Tibial artery (tissue), 4 donors: ENCODE results near the gene CACNA1E.

ENCODE experiments used
- DNase-seq, 2 donors: peaks; one replicate each; pipeline ENCODE4 v3.0.0-alpha.2; 2019
- H3K27ac ChIP-seq, 2 donors: fragments of 200-600 bp; sonication (generic) in 1 of 2; 1 replicate in 1 of 2; 2 replicates in 1 of 2; pipeline ENCODE4 v1.5.1; 2018 to 2019; ENCODE audit warnings: mild to moderate bottlenecking in 1 of 2
- H3K27me3 ChIP-seq, 2 donors: fragments of 200-600 bp; sonication (generic) in 1 of 2; one replicate each; pipeline versions ENCODE4 v1.5.1 to v1.6.0; 2016 to 2019
- H3K36me3 ChIP-seq, 3 donors: fragments of 200-600 bp; sonication (generic) in 2 of 3; one replicate each; pipeline ENCODE4 v1.5.1; 2016 to 2019; ENCODE audit warnings: mild to moderate bottlenecking in 2 of 3
- H3K4me1 ChIP-seq, 4 donors: fragments of 200-600 bp; sonication (generic) in 2 of 4; 1 replicate in 3 of 4; 2 replicates in 1 of 4; pipeline ENCODE4 v1.5.1; 2016 to 2019
- H3K4me3 ChIP-seq, 2 donors: fragments of 200-600 bp; sonication (generic) in 1 of 2; 1 replicate in 1 of 2; 2 replicates in 1 of 2; pipeline ENCODE4 v1.5.1; 2018 to 2019; ENCODE audit warnings: mild to moderate bottlenecking in 2 of 2
- H3K9me3 ChIP-seq, 3 donors: fragments of 200-600 bp; sonication (generic) in 1 of 3; one replicate each; pipeline ENCODE4 v1.5.1; 2016 to 2019
- intact Hi-C: fragments of 100-400 bp; cut with DNase I; formaldehyde crosslinking; loops from one replicate; pipeline ENCODE4 v1.15.0; 2023; ENCODE audit warnings: low total_unique reads
- TF ChIP-seq, protein P1 (sequence below), 2 experiments: fragments of 200-600 bp in 1 of 2; fragments of 450-650 bp in 1 of 2; IDR thresholded peaks; one replicate each; pipeline ENCODE4 v1.5.1; 2017 to 2019; ENCODE audit warnings: antibody characterized with exemption in 2 of 2, mild to moderate bottlenecking in 1 of 2, moderate library complexity in 1 of 2

The CACNA1E gene

DNA sequence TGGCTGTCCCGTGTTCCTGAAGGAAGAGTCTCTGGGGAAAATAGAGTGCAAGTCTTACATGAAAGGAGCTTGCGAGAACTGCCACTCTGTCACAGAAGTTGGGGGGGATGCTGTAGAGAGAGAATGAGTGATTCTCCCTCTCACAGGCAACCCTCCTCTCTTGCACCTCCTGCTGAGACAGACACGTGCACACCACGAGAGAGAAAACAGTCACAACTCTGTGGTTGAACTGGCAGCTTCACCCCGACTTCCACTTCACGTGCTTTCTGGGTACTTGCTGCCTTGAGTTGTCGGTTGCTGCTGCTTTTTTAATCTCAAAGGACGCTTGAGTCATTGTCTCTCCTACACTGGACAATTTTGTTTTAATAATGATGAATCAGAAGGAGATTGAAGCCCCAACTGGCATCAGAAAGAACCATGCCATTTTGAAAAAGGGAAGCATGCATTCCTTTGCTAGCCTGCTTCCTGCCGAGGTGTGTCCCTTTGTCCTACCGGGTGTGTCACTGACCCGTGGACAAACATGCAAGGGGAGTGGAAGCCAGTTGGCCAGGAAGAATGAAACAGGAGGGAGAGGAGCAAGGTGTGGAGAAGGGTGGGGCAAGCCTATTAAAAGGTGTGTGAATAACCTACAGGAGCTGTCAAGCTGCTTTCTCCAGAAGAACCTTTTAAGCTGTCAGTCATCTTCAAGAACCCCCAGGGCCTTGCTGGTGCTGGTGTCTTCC lies 164.2 kb downstream of the CACNA1E start:
- no peak for DNase-seq
- Histone ChIP-seq H3K4me3 (no peak overlapping the region), H3K27ac (no peak overlapping the region), H3K9me3 (no peaks in the 10 kb centered on the region), H3K36me3 (no peaks in the 10 kb centered on the region), H3K4me1 (no peaks in the 10 kb centered on the region), H3K27me3 (peaks cover 0 to 7% of the 10 kb centered on the region in 2 donors)
- intact Hi-C loops: no loop called here
- TF ChIP-seq, protein P1, sequence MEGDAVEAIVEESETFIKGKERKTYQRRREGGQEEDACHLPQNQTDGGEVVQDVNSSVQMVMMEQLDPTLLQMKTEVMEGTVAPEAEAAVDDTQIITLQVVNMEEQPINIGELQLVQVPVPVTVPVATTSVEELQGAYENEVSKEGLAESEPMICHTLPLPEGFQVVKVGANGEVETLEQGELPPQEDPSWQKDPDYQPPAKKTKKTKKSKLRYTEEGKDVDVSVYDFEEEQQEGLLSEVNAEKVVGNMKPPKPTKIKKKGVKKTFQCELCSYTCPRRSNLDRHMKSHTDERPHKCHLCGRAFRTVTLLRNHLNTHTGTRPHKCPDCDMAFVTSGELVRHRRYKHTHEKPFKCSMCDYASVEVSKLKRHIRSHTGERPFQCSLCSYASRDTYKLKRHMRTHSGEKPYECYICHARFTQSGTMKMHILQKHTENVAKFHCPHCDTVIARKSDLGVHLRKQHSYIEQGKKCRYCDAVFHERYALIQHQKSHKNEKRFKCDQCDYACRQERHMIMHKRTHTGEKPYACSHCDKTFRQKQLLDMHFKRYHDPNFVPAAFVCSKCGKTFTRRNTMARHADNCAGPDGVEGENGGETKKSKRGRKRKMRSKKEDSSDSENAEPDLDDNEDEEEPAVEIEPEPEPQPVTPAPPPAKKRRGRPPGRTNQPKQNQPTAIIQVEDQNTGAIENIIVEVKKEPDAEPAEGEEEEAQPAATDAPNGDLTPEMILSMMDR (IDR thresholded peaks at IDR 0.05): no peak

DNA sequence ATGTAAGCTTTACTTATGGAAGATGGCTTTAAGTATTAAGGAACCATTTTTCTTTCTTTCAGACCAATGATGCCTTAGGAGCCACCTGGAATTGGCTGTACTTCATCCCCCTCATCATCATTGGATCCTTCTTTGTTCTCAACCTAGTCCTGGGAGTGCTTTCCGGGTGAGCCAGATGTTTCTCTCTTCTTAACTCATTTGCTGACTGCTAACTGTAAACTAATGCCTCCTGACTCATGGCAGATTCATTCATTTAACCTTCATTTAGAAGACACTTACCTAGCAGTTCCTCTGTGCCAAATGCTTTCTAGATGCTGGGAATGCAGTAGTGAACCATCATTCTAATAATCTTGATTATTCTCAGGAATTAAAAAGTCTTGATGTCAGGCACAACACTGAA lies 168.0 kb downstream of the CACNA1E start:
- H3K36me3 ChIP-seq: no peaks in the 10 kb centered on the region

DNA sequence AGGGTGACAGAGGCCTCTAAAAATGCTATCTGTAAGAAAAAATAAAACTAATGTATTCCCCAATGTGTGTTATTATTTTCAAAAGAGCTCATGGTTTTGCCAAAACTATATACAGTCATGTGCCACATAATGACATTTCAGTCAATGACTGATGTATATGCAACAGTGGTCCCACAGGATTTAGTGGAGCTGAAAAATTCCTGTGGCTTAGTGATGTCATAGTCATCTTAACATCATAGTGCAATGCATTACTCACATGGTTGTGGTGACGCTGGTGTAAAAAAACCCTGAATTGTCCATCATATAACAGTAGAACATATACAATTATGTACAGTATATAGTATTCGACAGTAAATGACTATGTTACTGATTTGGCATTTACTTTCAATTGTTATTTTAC lies 172.4 kb downstream of the CACNA1E start:
- no peak overlapping the region for H3K4me3 ChIP-seq
- no peaks in the 10 kb centered on the region for H3K36me3 ChIP-seq
- TF ChIP-seq, protein P1 (IDR thresholded peaks at IDR 0.05): no peak
- no peaks in the 10 kb centered on the region for H3K4me1 ChIP-seq
- no peak overlapping the region for H3K27ac ChIP-seq
- H3K27me3 ChIP-seq: no peaks in the 10 kb centered on the region
- H3K9me3 ChIP-seq: peaks cover 0 to 5% (median 0%) of the 10 kb centered on the region in 3 donors
- no peak for DNase-seq
- intact Hi-C loops: no loop called here

More for the DNA sequence above, 168.0 kb downstream of the CACNA1E start:
- intact Hi-C loops: no loop called here
- DNase-seq: no peak
- H3K4me3 ChIP-seq: no peak overlapping the region
- no peaks in the 10 kb centered on the region for H3K4me1 ChIP-seq
- peaks cover 0 to 3% of the 10 kb centered on the region in 2 donors for H3K27me3 ChIP-seq
- TF ChIP-seq, protein P1 (IDR thresholded peaks at IDR 0.05): no peak
- no peak overlapping the region for H3K27ac ChIP-seq
- H3K9me3 ChIP-seq: peaks cover 0 to 5% (median 0%) of the 10 kb centered on the region in 3 donors

GRCh38 chr1:181656491-181656890 lies 173.2 kb downstream of the CACNA1E start:
- Histone ChIP-seq H3K4me3 (no peak overlapping the region), H3K4me1 (no peaks in the 10 kb centered on the region), H3K27ac (no peak overlapping the region), H3K9me3 (peaks cover 0 to 5% (median 0%) of the 10 kb centered on the region in 3 donors), H3K27me3 (no peaks in the 10 kb centered on the region), H3K36me3 (no peaks in the 10 kb centered on the region)
- TF ChIP-seq, protein P1 (IDR thresholded peaks at IDR 0.05): no peak
- no peak for DNase-seq
- intact Hi-C loops: no loop called here

DNA sequence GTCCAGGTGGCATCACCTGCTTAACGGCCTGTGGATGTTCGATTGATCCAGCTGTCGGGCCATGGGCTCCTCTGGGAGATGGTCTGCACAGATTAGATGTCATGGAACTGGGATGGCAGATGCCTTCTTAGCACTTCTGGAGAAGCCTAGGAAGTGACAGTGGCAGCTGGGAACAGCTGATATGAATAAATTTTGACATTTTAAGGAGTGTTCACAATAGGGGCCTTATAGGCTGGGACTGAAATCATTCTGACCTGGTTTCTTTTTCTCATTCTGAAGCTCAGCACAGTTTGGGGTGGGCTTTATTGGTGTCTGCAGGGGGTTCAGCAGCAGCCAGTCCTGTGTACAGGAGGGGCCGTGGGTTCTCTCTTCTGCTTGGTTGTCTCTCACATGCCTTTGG lies 175.3 kb downstream of the CACNA1E start:
- H3K27me3 ChIP-seq: no peaks in the 10 kb centered on the region
- H3K36me3 ChIP-seq: no peaks in the 10 kb centered on the region
- intact Hi-C loops: no loop called here
- H3K27ac ChIP-seq: no peak overlapping the region
- DNase-seq: no peak
- TF ChIP-seq, protein P1 (IDR thresholded peaks at IDR 0.05): no peak
- no peaks in the 10 kb centered on the region for H3K4me1 ChIP-seq
- no peak overlapping the region for H3K4me3 ChIP-seq
- H3K9me3 ChIP-seq: no peaks in the 10 kb centered on the region
